H9 (cell line): Measurements from ENCODE around the gene EIF3D. TPM values are rescaled to one million over a fixed set of nuclear protein-coding genes. Genes with fewer than 3 reads are reported as not detected.

Experiments used
- DNase-seq: peaks from one replicate; pipeline ENCODE4 v3.0.0-alpha.2; 2017
- H2AFZ ChIP-seq: one replicate; pipeline ENCODE4 v1.6.1; 2013; ENCODE audit warnings: mild to moderate bottlenecking, low read length, control low read depth, moderate library complexity
- H2AK5ac ChIP-seq: 2 replicates; pipeline ENCODE4 v1.6.1; 2013; ENCODE audit warnings: low read length, control low read depth, mixed read lengths; ENCODE audit not compliant: insufficient read length
- H2BK120ac ChIP-seq: one replicate; pipeline ENCODE4 v1.6.1; 2013; ENCODE audit warnings: low read depth, mild to moderate bottlenecking, low read length, control low read depth, inconsistent platforms; ENCODE audit not compliant: poor library complexity, severe bottlenecking
- H2BK12ac ChIP-seq: 2 replicates; pipeline ENCODE4 v1.6.1; 2013; ENCODE audit warnings: low read length, control low read depth, mixed read lengths, low read depth; ENCODE audit not compliant: insufficient read length
- H2BK15ac ChIP-seq: 2 replicates; pipeline ENCODE4 v1.6.1; 2013; ENCODE audit warnings: low read depth, low read length, control low read depth
- H2BK20ac ChIP-seq: one replicate; pipeline ENCODE4 v1.6.1; 2013; ENCODE audit warnings: low read depth, mild to moderate bottlenecking, low read length, control low read depth, inconsistent platforms; ENCODE audit not compliant: poor library complexity, severe bottlenecking
- H2BK5ac ChIP-seq: 2 replicates; pipeline ENCODE4 v1.6.1; 2013; ENCODE audit warnings: low read length, control low read depth, mixed read lengths; ENCODE audit not compliant: insufficient read length
- H3K14ac ChIP-seq: 2 replicates; pipeline ENCODE4 v1.6.1; 2013; ENCODE audit warnings: low read length, control low read depth; ENCODE audit not compliant: insufficient read depth
- H3K18ac ChIP-seq: 2 replicates; pipeline ENCODE4 v1.6.1; 2013; ENCODE audit warnings: low read depth, mild to moderate bottlenecking, mixed read lengths, low read length, control low read depth; ENCODE audit not compliant: insufficient read length
- H3K23ac ChIP-seq: 2 replicates; pipeline ENCODE4 v1.6.1; 2013; ENCODE audit warnings: low read length, control low read depth, mixed read lengths, low read depth; ENCODE audit not compliant: insufficient read length
- H3K23me2 ChIP-seq: 2 replicates; pipeline ENCODE4 v1.6.1; 2013; ENCODE audit warnings: low read depth, mild to moderate bottlenecking, mixed read lengths, low read length, control low read depth; ENCODE audit not compliant: insufficient read length, poor library complexity, severe bottlenecking
- H3K27ac ChIP-seq: 2 replicates; pipeline ENCODE4 v1.5.1; 2013; ENCODE audit warnings: low read length, control low read depth, mixed read lengths, low read depth; ENCODE audit not compliant: insufficient read length
- H3K27me3 ChIP-seq: 2 replicates; pipeline ENCODE4 v1.6.1; 2013; ENCODE audit warnings: low read length, control low read depth, inconsistent platforms; ENCODE audit not compliant: insufficient read depth
- H3K4ac ChIP-seq: 2 replicates; pipeline ENCODE4 v1.6.1; 2013; ENCODE audit warnings: low read depth, mild to moderate bottlenecking, control low read depth, inconsistent platforms, low read length, moderate library complexity
- H3K4me1 ChIP-seq: 2 replicates; pipeline ENCODE4 v1.6.1; 2013; ENCODE audit warnings: low read length, control low read depth, inconsistent platforms; ENCODE audit not compliant: insufficient read depth
- H3K4me2 ChIP-seq: 2 replicates; pipeline ENCODE4 v1.6.1; 2013; ENCODE audit warnings: low read length, control low read depth, mixed read lengths; ENCODE audit not compliant: insufficient read length, insufficient read depth
- H3K56ac ChIP-seq: 2 replicates; pipeline ENCODE4 v1.6.1; 2013; ENCODE audit warnings: low read depth, mild to moderate bottlenecking, mixed read lengths, low read length, control low read depth; ENCODE audit not compliant: insufficient read length
- H3K79me1 ChIP-seq: 2 replicates; pipeline ENCODE4 v1.6.1; 2013; ENCODE audit warnings: low read depth, mild to moderate bottlenecking, moderate library complexity, low read length, control low read depth, inconsistent platforms; ENCODE audit not compliant: insufficient read depth, poor library complexity, severe bottlenecking
- H3K79me2 ChIP-seq: 2 replicates; pipeline ENCODE4 v1.6.1; 2013; ENCODE audit warnings: low read length, control low read depth, inconsistent platforms; ENCODE audit not compliant: insufficient read depth
- H3K9ac ChIP-seq: 2 replicates; pipeline ENCODE4 v1.6.1; 2013; ENCODE audit warnings: low read length, control low read depth, mixed read lengths; ENCODE audit not compliant: insufficient read length; ENCODE audit errors: extremely low read depth
- H3K9me3 ChIP-seq: one replicate; pipeline ENCODE4 v1.6.1; 2013; ENCODE audit warnings: low read depth, low read length, inconsistent platforms; ENCODE audit not compliant: control insufficient read depth
- H3T11ph ChIP-seq: one replicate; pipeline ENCODE4 v1.6.1; 2013; ENCODE audit warnings: mild to moderate bottlenecking, low read length, control low read depth, inconsistent platforms
- H4K20me1 ChIP-seq: one replicate; pipeline ENCODE4 v1.6.1; 2013; ENCODE audit not compliant: control insufficient read depth, insufficient read length, insufficient read depth
- H4K5ac ChIP-seq: 2 replicates; pipeline ENCODE4 v1.6.1; 2013; ENCODE audit warnings: low read depth, mild to moderate bottlenecking, mixed read lengths, low read length, control low read depth; ENCODE audit not compliant: insufficient read length
- H4K8ac ChIP-seq: replicated peaks from 2 replicates; pipeline ENCODE4 v1.6.1; 2013; ENCODE audit warnings: low read length, control low read depth, mixed read lengths, low read depth; ENCODE audit not compliant: insufficient read length
- H4K91ac ChIP-seq: 2 replicates; pipeline ENCODE4 v1.6.1; 2013; ENCODE audit warnings: low read depth, mild to moderate bottlenecking, moderate library complexity, mixed read lengths, low read length, control low read depth; ENCODE audit not compliant: insufficient read length
- H3K27ac Mint-ChIP-seq, 3 experiments: 2 replicates in 2 of 3; 3 replicates in 1 of 3; pipeline ENCODE4 v1.8.0; 2020 to 2021; ENCODE audit warnings: mixed read lengths in 3 of 3, mild to moderate bottlenecking in 1 of 3, moderate library complexity in 1 of 3
- H3K27me3 Mint-ChIP-seq: 2 replicates; pipeline ENCODE4 v1.8.0; 2021; ENCODE audit warnings: low read depth, mild to moderate bottlenecking, moderate library complexity, mixed read lengths
- H3K36me3 Mint-ChIP-seq, 3 experiments: 2 replicates in 2 of 3; 3 replicates in 1 of 3; pipeline ENCODE4 v1.8.0; 2020 to 2021; ENCODE audit warnings: low read depth in 3 of 3, mixed read lengths in 3 of 3; ENCODE audit not compliant: insufficient read depth in 1 of 3
- H3K4me1 Mint-ChIP-seq, 2 experiments: 2 replicates each; pipeline ENCODE4 v1.8.0; 2020; ENCODE audit warnings: mixed read lengths in 2 of 2
- H3K4me3 Mint-ChIP-seq, 2 experiments: 2 replicates in 1 of 2; 3 replicates in 1 of 2; pipeline ENCODE4 v1.8.0; 2020 to 2021; ENCODE audit warnings: mild to moderate bottlenecking in 2 of 2, mixed read lengths in 2 of 2, moderate library complexity in 1 of 2
- H3K9me3 Mint-ChIP-seq, 2 experiments: 2 replicates in 1 of 2; 3 replicates in 1 of 2; pipeline ENCODE4 v1.8.0; 2020; ENCODE audit warnings: mild to moderate bottlenecking in 2 of 2, mixed read lengths in 2 of 2, moderate library complexity in 1 of 2
- WGBS: extraction: QIAGEN DNeasy Blood & Tissue Kit; methylation state at CpG from one replicate; pipeline ENCODE4 v1.1.7; 2013; ENCODE audit warnings: missing lambda C conversion rate, low lambda C conversion rate, mixed read lengths; ENCODE audit not compliant: insufficient read length; ENCODE audit errors: extremely low coverage; 5-methylcytosine and 5-hydroxymethylcytosine counted together
- total RNA-seq: library from RNA; stranded (reverse); gene quantifications from 2 replicates; pipeline ENCODE4 v1.2.1, GENCODE V29; 2021
- TF ChIP-seq, protein P1 (sequence below): fragments of 200-600 bp; sonication (generic); conservative IDR thresholded peaks from 3 replicates; pipeline ENCODE4 v1.8.0; 2021; ENCODE audit warnings: antibody characterized with exemption, mild to moderate bottlenecking

The EIF3D gene
- total RNA-seq, 1 experiment from 2014 or later, result 198 TPM

DNA sequence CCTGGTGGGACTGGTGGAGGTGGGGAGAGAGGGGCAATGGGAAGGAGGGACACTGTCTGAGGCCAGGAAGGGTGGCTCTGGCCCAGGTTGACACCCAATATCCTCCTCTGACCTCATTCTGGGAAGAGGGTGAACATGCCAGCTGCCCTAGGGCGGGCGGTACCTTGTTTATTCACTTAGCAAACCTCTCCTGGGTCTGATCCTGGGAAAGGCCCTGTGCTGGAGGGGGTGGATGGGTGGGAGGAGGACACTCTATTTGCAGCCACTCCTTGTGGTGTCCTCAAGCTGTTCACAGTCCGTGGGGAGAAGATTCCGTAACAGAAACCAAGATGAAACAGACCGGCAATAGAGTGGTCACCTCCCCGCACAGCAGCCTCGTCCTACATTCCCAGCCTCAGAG, 49.7 kb upstream of the EIF3D start:
- H3K4me1 Mint-ChIP-seq, result peaks cover 7% of the 10 kb centered on the region in 2 experiments

More for the DNA sequence above, 49.7 kb upstream of the EIF3D start:
- H2BK120ac ChIP-seq, result no peak overlapping the region
- H2BK20ac ChIP-seq, result no peak overlapping the region
- no peaks in the 10 kb centered on the region for H3K27me3 ChIP-seq
- no peak overlapping the region for H2AK5ac ChIP-seq
- no peak overlapping the region for H2BK5ac ChIP-seq
- TF ChIP-seq, protein P1, sequence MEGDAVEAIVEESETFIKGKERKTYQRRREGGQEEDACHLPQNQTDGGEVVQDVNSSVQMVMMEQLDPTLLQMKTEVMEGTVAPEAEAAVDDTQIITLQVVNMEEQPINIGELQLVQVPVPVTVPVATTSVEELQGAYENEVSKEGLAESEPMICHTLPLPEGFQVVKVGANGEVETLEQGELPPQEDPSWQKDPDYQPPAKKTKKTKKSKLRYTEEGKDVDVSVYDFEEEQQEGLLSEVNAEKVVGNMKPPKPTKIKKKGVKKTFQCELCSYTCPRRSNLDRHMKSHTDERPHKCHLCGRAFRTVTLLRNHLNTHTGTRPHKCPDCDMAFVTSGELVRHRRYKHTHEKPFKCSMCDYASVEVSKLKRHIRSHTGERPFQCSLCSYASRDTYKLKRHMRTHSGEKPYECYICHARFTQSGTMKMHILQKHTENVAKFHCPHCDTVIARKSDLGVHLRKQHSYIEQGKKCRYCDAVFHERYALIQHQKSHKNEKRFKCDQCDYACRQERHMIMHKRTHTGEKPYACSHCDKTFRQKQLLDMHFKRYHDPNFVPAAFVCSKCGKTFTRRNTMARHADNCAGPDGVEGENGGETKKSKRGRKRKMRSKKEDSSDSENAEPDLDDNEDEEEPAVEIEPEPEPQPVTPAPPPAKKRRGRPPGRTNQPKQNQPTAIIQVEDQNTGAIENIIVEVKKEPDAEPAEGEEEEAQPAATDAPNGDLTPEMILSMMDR, result no peak
- no peak overlapping the region for H3K4ac ChIP-seq
- H3K4me3 Mint-ChIP-seq, result no peak overlapping the region
- no peaks in the 10 kb centered on the region for H4K20me1 ChIP-seq
- no peaks in the 10 kb centered on the region; a peak in 1 of 7 replicates for H3K36me3 Mint-ChIP-seq
- no peak overlapping the region for H2BK12ac ChIP-seq
- no peak overlapping the region for H2AFZ ChIP-seq
- H2BK15ac ChIP-seq, result no peak overlapping the region
- H3K4me1 ChIP-seq, result no peaks in the 10 kb centered on the region
- H4K8ac ChIP-seq, result no peak overlapping the region
- no peaks in the 10 kb centered on the region for H3K79me1 ChIP-seq
- no CpG with 5 or more reads among the region's 7 CpGs for WGBS
- H3K9me3 ChIP-seq, result no peaks in the 10 kb centered on the region
- no peak overlapping the region for H3K23ac ChIP-seq
- no peak overlapping the region for H4K91ac ChIP-seq
- no peak overlapping the region for H3K27ac ChIP-seq
- no peak overlapping the region for H3K56ac ChIP-seq
- no peak overlapping the region for H3T11ph ChIP-seq
- no peaks in the 10 kb centered on the region for H3K23me2 ChIP-seq
- no peak for DNase-seq
- no peak overlapping the region for H3K4me2 ChIP-seq
- H3K14ac ChIP-seq, result no peak overlapping the region
- H4K5ac ChIP-seq, result no peak overlapping the region
- H3K9me3 Mint-ChIP-seq, result no peaks in the 10 kb centered on the region
- H3K79me2 ChIP-seq, result no peaks in the 10 kb centered on the region
- no peak overlapping the region for H3K9ac ChIP-seq
- H3K27ac Mint-ChIP-seq, result no peak overlapping the region
- no peak overlapping the region for H3K18ac ChIP-seq
- peaks cover 31% of the 10 kb centered on the region for H3K27me3 Mint-ChIP-seq
